PC-9 (cell line): ENCODE measurements around the gene CPAMD8.

Source experiments
- EZH2 ChIP-seq: fragments of 200-600 bp; sonication (generic); IDR thresholded peaks from 2 replicates; pipeline ENCODE4 v1.8.0; 2017; ENCODE audit warnings: antibody characterized with exemption, low read depth
- TF ChIP-seq, protein P1 (sequence below): fragments of 200-600 bp; sonication (generic); conservative IDR thresholded peaks from 2 replicates; pipeline ENCODE4 v1.6.1; 2017; ENCODE audit warnings: mixed run types, antibody characterized with exemption, mild to moderate bottlenecking, moderate library complexity

GRCh38 chr19:16889366-16889882 lies 137.2 kb downstream of the CPAMD8 start:
- TF ChIP-seq, protein P1, sequence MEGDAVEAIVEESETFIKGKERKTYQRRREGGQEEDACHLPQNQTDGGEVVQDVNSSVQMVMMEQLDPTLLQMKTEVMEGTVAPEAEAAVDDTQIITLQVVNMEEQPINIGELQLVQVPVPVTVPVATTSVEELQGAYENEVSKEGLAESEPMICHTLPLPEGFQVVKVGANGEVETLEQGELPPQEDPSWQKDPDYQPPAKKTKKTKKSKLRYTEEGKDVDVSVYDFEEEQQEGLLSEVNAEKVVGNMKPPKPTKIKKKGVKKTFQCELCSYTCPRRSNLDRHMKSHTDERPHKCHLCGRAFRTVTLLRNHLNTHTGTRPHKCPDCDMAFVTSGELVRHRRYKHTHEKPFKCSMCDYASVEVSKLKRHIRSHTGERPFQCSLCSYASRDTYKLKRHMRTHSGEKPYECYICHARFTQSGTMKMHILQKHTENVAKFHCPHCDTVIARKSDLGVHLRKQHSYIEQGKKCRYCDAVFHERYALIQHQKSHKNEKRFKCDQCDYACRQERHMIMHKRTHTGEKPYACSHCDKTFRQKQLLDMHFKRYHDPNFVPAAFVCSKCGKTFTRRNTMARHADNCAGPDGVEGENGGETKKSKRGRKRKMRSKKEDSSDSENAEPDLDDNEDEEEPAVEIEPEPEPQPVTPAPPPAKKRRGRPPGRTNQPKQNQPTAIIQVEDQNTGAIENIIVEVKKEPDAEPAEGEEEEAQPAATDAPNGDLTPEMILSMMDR = no peak
- TF ChIP-seq EZH2 = no peak
